PFSK-1 (cell line): ENCODE results near the gene RANBP17.

Experiments
- FOXP2 ChIP-seq: optimal IDR thresholded peaks from 2 replicates; pipeline ENCODE3; 2011; ENCODE audit warnings: borderline replicate concordance, control low read depth, inconsistent platforms; ENCODE audit not compliant: insufficient read depth; ENCODE audit errors: extremely low read length, extremely low read depth
- POLR2AphosphoS5 ChIP-seq: IDR thresholded peaks from 2 replicates; pipeline ENCODE4 v1.6.1; 2012; ENCODE audit warnings: low read depth, mild to moderate bottlenecking, control low read depth, low read length, moderate library complexity
- SIN3A ChIP-seq: IDR thresholded peaks from 2 replicates; pipeline ENCODE4 v1.6.1; 2012; ENCODE audit warnings: mild to moderate bottlenecking, low read length, moderate library complexity, borderline replicate concordance; ENCODE audit not compliant: insufficient read depth
- TAF1 ChIP-seq: IDR thresholded peaks from 2 replicates; pipeline ENCODE4 v1.6.1; 2012; ENCODE audit warnings: low read length, control low read depth, borderline replicate concordance; ENCODE audit not compliant: insufficient read depth
- TF ChIP-seq, protein P1 (sequence below), 2 experiments: IDR thresholded peaks; 2 replicates each; pipeline versions ENCODE4 v1.6.1 to v1.8.0; 2011 to 2012; ENCODE audit warnings: low read depth in 2 of 2, low read length in 2 of 2, control low read depth in 1 of 2, inconsistent platforms in 1 of 2, mild to moderate bottlenecking in 1 of 2, moderate library complexity in 1 of 2; ENCODE audit not compliant: insufficient read depth in 1 of 2

DNA sequence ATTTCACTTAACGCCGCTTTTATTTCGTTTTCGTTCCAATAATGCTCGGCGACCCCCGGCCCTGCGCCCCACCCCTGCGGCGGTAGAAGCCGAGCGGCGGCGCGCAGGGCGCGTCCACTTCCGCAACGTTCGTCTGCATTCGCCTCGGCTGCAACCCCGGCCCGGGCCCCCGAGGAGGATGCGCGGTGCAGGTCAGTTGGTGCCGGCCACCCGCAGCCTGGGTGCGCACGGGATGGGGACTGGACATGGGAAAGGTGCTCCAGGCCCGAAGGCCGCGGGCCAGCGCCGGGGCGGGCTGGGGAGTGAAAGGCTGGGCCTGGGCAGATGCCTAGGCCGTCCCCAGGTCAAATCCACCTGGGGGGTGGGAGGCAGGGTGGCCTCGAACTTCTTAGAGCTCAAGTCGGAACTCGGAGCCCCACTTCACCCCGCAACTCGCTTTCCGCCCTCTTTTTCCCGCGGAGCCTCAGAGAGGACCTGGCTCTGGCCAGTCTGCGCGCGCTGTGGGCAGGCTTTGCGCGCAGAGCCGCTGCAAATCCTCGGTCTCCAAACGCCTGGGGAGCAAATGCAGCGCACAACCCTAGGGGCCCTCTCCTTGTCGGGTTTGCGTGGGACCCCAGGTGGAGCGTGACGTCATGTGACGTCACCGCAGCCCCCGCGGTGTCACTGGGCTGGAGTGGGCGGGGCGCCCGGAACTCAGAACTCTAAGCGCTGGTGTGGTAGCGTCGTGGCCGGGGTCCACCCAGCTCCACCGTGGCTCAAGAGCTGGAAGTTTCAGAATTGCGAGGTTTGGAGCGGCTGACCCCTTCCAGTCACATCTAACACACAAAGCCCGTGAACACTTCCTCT, 450.5 kb downstream of the RANBP17 start:
- TF ChIP-seq POLR2AphosphoS5 (no peak), SIN3A (no peak), TAF1 (no peak), FOXP2 (no peak)
- TF ChIP-seq, protein P1, sequence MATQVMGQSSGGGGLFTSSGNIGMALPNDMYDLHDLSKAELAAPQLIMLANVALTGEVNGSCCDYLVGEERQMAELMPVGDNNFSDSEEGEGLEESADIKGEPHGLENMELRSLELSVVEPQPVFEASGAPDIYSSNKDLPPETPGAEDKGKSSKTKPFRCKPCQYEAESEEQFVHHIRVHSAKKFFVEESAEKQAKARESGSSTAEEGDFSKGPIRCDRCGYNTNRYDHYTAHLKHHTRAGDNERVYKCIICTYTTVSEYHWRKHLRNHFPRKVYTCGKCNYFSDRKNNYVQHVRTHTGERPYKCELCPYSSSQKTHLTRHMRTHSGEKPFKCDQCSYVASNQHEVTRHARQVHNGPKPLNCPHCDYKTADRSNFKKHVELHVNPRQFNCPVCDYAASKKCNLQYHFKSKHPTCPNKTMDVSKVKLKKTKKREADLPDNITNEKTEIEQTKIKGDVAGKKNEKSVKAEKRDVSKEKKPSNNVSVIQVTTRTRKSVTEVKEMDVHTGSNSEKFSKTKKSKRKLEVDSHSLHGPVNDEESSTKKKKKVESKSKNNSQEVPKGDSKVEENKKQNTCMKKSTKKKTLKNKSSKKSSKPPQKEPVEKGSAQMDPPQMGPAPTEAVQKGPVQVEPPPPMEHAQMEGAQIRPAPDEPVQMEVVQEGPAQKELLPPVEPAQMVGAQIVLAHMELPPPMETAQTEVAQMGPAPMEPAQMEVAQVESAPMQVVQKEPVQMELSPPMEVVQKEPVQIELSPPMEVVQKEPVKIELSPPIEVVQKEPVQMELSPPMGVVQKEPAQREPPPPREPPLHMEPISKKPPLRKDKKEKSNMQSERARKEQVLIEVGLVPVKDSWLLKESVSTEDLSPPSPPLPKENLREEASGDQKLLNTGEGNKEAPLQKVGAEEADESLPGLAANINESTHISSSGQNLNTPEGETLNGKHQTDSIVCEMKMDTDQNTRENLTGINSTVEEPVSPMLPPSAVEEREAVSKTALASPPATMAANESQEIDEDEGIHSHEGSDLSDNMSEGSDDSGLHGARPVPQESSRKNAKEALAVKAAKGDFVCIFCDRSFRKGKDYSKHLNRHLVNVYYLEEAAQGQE (IDR thresholded peaks at IDR 0.05; ENCODE audit: insufficient read depth in 1 of 2, low read depth in 2 of 2, low read length in 2 of 2), result no peak
